GM12878 (cell line): ENCODE results near the gene LRRC15. TPM values are rescaled to one million over a fixed set of nuclear protein-coding genes. Genes with fewer than 3 reads are reported as not detected.

Source experiments
- ATF2 ChIP-seq: IDR thresholded peaks from 2 replicates; pipeline ENCODE4 v1.6.1; 2012; ENCODE audit warnings: low read length, inconsistent platforms
- ATF7 ChIP-seq: fragments of 450-650 bp; IDR thresholded peaks from 2 replicates; pipeline ENCODE4 v1.6.1; 2016; ENCODE audit warnings: low read depth, mild to moderate bottlenecking
- KLF5 ChIP-seq: fragments of 450-650 bp; IDR thresholded peaks from 2 replicates; pipeline ENCODE4 v1.6.1; 2014; ENCODE audit warnings: mild to moderate bottlenecking; ENCODE audit not compliant: partially characterized antibody
- MEF2A ChIP-seq: IDR thresholded peaks from 2 replicates; pipeline ENCODE4 v1.6.1; 2011; ENCODE audit warnings: low read depth, mild to moderate bottlenecking, low read length, moderate library complexity; ENCODE audit not compliant: insufficient read depth
- MLLT1 ChIP-seq: fragments of 450-650 bp; IDR thresholded peaks from 2 replicates; pipeline ENCODE4 v1.6.1; 2016; ENCODE audit warnings: mild to moderate bottlenecking
- NR2C2 ChIP-seq: IDR thresholded peaks from 2 replicates; pipeline ENCODE4 v1.6.1; 2011; ENCODE audit warnings: borderline replicate concordance, low read depth; ENCODE audit not compliant: control insufficient read depth, insufficient read length
- RAD51 ChIP-seq: fragments of 450-650 bp; IDR thresholded peaks from 2 replicates; pipeline ENCODE4 v1.6.1; 2016; ENCODE audit warnings: moderate library complexity, mild to moderate bottlenecking, inconsistent platforms
- USF1 ChIP-seq: IDR thresholded peaks from 2 replicates; pipeline ENCODE4 v1.6.1; 2011; ENCODE audit warnings: borderline replicate concordance, low read depth, mild to moderate bottlenecking, moderate library complexity, mixed read lengths, low read length; ENCODE audit not compliant: insufficient read depth; ENCODE audit errors: extremely low read length
- polyA plus RNA-seq, 11 experiments: library from polyadenylated mRNA; depleted of rRNA in 4 of 11; unstranded in 6 of 11; stranded (reverse) in 5 of 11; fragments of >200 nt; fragmentation: Nextera tagmentation in 4 of 11; fragmentation: Illumina TruSeq in 1 of 11; extraction: Ambion mirVana in 4 of 11; extraction: Trizol in 1 of 11; gene quantifications; 1 replicate in 1 of 11; 2 replicates in 10 of 11; pipeline versions ENCODE4 v1.2.1 to v1.2.3, GENCODE V29; 2011 to 2016; ENCODE audit warnings: inconsistent platforms in 2 of 11, missing spikeins in 2 of 11, low read depth in 1 of 11
- total RNA-seq, 4 experiments: library from RNA; depleted of rRNA in 3 of 4; stranded (reverse); fragments of >200 nt in 3 of 4; fragmentation: Illumina TruSeq in 1 of 4; extraction: Trizol in 1 of 4; gene quantifications; 2 replicates each; pipeline versions ENCODE4 v1.2.1 to v1.2.3, GENCODE V29; 2013 to 2021

The LRRC15 gene
- total and polyA plus RNA-seq, 10 of the 15 experiments (the other 5 are each of a cell fraction or from before 2014, with no cell fraction given): not detected

GRCh38 chr3:194396539-194396858 is 27.0 kb upstream of the LRRC15 start (continued):
- no peak for TF ChIP-seq USF1
- TF ChIP-seq NR2C2: no peak
- TF ChIP-seq MLLT1: no peak
- TF ChIP-seq ATF2: no peak
- TF ChIP-seq RAD51: no peak
- TF ChIP-seq KLF5: no peak
- TF ChIP-seq ATF7: no peak
- TF ChIP-seq MEF2A: no peak
- TF ChIP-seq, all 136 proteins: peak for 0
